Measurements from ENCODE around the gene L3MBTL3. TPM values are rescaled to one million over a fixed set of nuclear protein-coding genes. Genes with fewer than 3 reads are reported as not detected.
A peak's percentile ranks its signal among the peaks of the same experiment; 100 is the strongest.

The L3MBTL3 gene
- polyA plus RNA-seq, 1 of the 3 experiments (the other 2 are of a cell fraction), result 12.6 TPM

DNA sequence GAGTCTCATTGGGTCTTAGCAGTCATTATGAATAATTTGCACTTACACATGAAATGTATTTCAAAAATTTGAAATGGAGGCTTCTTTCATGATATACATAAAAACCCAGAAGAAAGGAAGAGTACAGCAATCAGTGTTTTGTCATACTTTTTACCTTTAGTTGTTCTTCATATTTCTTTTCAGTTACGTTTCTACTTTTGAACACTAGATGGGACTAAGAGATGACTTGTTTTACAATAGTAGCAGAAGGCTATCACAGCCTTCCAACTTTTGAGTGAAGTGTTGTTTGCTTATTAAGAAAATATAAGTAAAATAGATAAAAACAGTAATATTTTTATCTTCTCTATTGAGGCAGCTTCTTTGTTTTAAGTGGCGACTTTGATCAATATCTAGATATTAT lies 58.1 kb downstream of the L3MBTL3 start:
- no peak overlapping the region for H3K9ac ChIP-seq
- no peaks in the 10 kb centered on the region for H3K79me2 ChIP-seq (ENCODE audit: insufficient read depth)
- no peak overlapping the region for H2AFZ ChIP-seq (ENCODE audit: low read depth)
- no peak for DNase-seq
- H3K4me1 ChIP-seq (ENCODE audit: control insufficient read depth in 1 of 2, insufficient read depth in 2 of 2, low read depth in 1 of 2, low read length in 1 of 2), result no peaks in the 10 kb centered on the region
- no peaks in the 10 kb centered on the region for H3K27me3 ChIP-seq (ENCODE audit: insufficient read depth)
- no peaks in the 10 kb centered on the region for H4K20me1 ChIP-seq (ENCODE audit: insufficient read depth)
- H3K9me2 ChIP-seq, result no peaks in the 10 kb centered on the region
- H3K27ac ChIP-seq (ENCODE audit: low read depth in 2 of 2, low read length in 1 of 2), result no peak overlapping the region
- H3K4me2 ChIP-seq, result no peak overlapping the region
- 78% methylated on average over 2 of the region's 2 CpGs for WGBS (ENCODE audit: low lambda C conversion rate)
- H3K4me3 ChIP-seq (ENCODE audit: low read depth in 2 of 2, low read length in 1 of 2), result no peak overlapping the region
- no peak for TF ChIP-seq GATA2 (CRISPR knock-in tag; IDR thresholded peaks at IDR 0.05)
- no peak for TF ChIP-seq RCOR1 (IDR thresholded peaks at IDR 0.05; ENCODE audit: low read length)
- peak; percentile 24 for TF ChIP-seq RAD21 (IDR thresholded peaks at IDR 0.05; ENCODE audit: low read length)
- TF ChIP-seq FOSL2 (IDR thresholded peaks at IDR 0.05; ENCODE audit: borderline replicate concordance, low read depth), result no peak
- TF ChIP-seq, protein P1, sequence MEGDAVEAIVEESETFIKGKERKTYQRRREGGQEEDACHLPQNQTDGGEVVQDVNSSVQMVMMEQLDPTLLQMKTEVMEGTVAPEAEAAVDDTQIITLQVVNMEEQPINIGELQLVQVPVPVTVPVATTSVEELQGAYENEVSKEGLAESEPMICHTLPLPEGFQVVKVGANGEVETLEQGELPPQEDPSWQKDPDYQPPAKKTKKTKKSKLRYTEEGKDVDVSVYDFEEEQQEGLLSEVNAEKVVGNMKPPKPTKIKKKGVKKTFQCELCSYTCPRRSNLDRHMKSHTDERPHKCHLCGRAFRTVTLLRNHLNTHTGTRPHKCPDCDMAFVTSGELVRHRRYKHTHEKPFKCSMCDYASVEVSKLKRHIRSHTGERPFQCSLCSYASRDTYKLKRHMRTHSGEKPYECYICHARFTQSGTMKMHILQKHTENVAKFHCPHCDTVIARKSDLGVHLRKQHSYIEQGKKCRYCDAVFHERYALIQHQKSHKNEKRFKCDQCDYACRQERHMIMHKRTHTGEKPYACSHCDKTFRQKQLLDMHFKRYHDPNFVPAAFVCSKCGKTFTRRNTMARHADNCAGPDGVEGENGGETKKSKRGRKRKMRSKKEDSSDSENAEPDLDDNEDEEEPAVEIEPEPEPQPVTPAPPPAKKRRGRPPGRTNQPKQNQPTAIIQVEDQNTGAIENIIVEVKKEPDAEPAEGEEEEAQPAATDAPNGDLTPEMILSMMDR (IDR thresholded peaks at IDR 0.05), result peak; percentile 39
- H3F3A ChIP-seq (replicated peaks; ENCODE audit: insufficient read depth), result no peaks in the 10 kb centered on the region
- H3K9me3 ChIP-seq, result no peaks in the 10 kb centered on the region
- ChIA-PET CTCF (interaction anchor here (1.1 kb wide), 1 partner anchor 39 kb away, joined by 5 read pairs; no protein-coding TSS in a partner anchor), POLR2A (no interaction called here)
- H3K36me3 ChIP-seq (replicated peaks in 1 of 2; ENCODE audit: control insufficient read depth in 1 of 2, insufficient read depth in 2 of 2, low read length in 1 of 2), result peaks cover 18 to 23% of the 10 kb centered on the region in 2 experiments

DNA sequence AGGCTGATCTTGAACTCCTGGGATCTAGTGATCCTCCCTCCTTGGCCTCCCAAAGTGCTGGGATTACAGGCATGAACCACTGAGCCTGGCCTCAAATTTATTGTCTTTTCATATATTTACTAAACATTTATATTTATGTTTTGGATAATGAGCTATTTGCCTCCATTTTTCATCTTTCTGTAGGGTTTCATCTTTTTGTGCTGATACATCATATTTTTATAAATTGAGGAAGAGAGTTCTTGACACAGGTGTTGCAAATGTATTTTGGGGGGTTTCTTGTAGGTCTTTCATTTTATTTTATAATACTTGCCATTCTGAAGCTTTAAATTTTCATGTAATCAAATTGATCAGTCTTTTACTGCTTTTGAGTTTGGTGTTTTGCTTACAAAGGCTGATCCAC lies 72.4 kb downstream of the L3MBTL3 start:
- no peak overlapping the region for H3K4me2 ChIP-seq
- CTCF ChIA-PET, result interaction anchor here (1.2 kb wide), 1 partner anchor 12 kb away, joined by 3 read pairs; no protein-coding TSS in a partner anchor
- no peaks in the 10 kb centered on the region for H4K20me1 ChIP-seq (ENCODE audit: insufficient read depth)
- H3K27me3 ChIP-seq (ENCODE audit: insufficient read depth), result no peaks in the 10 kb centered on the region
- peaks cover 12% of the 10 kb centered on the region for H3F3A ChIP-seq (replicated peaks; ENCODE audit: insufficient read depth)
- POLR2A ChIA-PET, result no interaction called here
- TF ChIP-seq TAF1 (IDR thresholded peaks at IDR 0.05; ENCODE audit: borderline replicate concordance, low read depth, low read length) (no peak), TCF12 (IDR thresholded peaks at IDR 0.05) (no peak), MXI1 (IDR thresholded peaks at IDR 0.05; ENCODE audit: low read depth, low read length) (no peak), FOXM1 (IDR thresholded peaks at IDR 0.05; ENCODE audit: low read depth) (no peak), EP300 (IDR thresholded peaks at IDR 0.05; ENCODE audit: borderline replicate concordance in 1 of 2, low read depth in 1 of 2, low read length in 1 of 2) (no peak), MEF2A (IDR thresholded peaks at IDR 0.05; ENCODE audit: borderline replicate concordance, low read depth) (no peak)
- TF ChIP-seq, protein P2, sequence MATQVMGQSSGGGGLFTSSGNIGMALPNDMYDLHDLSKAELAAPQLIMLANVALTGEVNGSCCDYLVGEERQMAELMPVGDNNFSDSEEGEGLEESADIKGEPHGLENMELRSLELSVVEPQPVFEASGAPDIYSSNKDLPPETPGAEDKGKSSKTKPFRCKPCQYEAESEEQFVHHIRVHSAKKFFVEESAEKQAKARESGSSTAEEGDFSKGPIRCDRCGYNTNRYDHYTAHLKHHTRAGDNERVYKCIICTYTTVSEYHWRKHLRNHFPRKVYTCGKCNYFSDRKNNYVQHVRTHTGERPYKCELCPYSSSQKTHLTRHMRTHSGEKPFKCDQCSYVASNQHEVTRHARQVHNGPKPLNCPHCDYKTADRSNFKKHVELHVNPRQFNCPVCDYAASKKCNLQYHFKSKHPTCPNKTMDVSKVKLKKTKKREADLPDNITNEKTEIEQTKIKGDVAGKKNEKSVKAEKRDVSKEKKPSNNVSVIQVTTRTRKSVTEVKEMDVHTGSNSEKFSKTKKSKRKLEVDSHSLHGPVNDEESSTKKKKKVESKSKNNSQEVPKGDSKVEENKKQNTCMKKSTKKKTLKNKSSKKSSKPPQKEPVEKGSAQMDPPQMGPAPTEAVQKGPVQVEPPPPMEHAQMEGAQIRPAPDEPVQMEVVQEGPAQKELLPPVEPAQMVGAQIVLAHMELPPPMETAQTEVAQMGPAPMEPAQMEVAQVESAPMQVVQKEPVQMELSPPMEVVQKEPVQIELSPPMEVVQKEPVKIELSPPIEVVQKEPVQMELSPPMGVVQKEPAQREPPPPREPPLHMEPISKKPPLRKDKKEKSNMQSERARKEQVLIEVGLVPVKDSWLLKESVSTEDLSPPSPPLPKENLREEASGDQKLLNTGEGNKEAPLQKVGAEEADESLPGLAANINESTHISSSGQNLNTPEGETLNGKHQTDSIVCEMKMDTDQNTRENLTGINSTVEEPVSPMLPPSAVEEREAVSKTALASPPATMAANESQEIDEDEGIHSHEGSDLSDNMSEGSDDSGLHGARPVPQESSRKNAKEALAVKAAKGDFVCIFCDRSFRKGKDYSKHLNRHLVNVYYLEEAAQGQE (IDR thresholded peaks at IDR 0.05; ENCODE audit: low read depth, low read length), result no peak
- TF ChIP-seq, protein P3, sequence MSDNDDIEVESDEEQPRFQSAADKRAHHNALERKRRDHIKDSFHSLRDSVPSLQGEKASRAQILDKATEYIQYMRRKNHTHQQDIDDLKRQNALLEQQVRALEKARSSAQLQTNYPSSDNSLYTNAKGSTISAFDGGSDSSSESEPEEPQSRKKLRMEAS (IDR thresholded peaks at IDR 0.05; ENCODE audit: low read depth), result no peak
- TF ChIP-seq, protein P4, sequence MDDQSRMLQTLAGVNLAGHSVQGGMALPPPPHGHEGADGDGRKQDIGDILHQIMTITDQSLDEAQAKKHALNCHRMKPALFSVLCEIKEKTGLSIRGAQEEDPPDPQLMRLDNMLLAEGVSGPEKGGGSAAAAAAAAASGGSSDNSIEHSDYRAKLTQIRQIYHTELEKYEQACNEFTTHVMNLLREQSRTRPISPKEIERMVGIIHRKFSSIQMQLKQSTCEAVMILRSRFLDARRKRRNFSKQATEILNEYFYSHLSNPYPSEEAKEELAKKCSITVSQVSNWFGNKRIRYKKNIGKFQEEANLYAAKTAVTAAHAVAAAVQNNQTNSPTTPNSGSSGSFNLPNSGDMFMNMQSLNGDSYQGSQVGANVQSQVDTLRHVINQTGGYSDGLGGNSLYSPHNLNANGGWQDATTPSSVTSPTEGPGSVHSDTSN (IDR thresholded peaks at IDR 0.05), result no peak
- TF ChIP-seq, protein P1 (IDR thresholded peaks at IDR 0.05), result no peak
- H3K36me3 ChIP-seq (replicated peaks in 1 of 2; ENCODE audit: control insufficient read depth in 1 of 2, insufficient read depth in 2 of 2, low read length in 1 of 2), result peaks cover 4 to 75% of the 10 kb centered on the region in 2 experiments
- H3K9ac ChIP-seq, result no peak overlapping the region
- no peak overlapping the region for H2AFZ ChIP-seq (ENCODE audit: low read depth)
- H3K79me2 ChIP-seq (ENCODE audit: insufficient read depth), result no peaks in the 10 kb centered on the region
- H3K4me3 ChIP-seq (ENCODE audit: low read depth in 2 of 2, low read length in 1 of 2), result no peak overlapping the region
- no peak for DNase-seq
- H3K27ac ChIP-seq (ENCODE audit: low read depth in 2 of 2, low read length in 1 of 2), result no peak overlapping the region
- no peaks in the 10 kb centered on the region for H3K9me2 ChIP-seq
- no peaks in the 10 kb centered on the region for H3K9me3 ChIP-seq
- no peaks in the 10 kb centered on the region for H3K4me1 ChIP-seq (ENCODE audit: control insufficient read depth in 1 of 2, insufficient read depth in 2 of 2, low read depth in 1 of 2, low read length in 1 of 2)

All from SK-N-SH (cell line).